ENCODE results near the gene PHF2. TPM values are rescaled to one million over a fixed set of nuclear protein-coding genes. Genes with fewer than 3 reads are reported as not detected.

PHF2 gene
- polyA plus RNA-seq, 3 donors: 34.8 to 43.0 (median 40.4) TPM

DNA sequence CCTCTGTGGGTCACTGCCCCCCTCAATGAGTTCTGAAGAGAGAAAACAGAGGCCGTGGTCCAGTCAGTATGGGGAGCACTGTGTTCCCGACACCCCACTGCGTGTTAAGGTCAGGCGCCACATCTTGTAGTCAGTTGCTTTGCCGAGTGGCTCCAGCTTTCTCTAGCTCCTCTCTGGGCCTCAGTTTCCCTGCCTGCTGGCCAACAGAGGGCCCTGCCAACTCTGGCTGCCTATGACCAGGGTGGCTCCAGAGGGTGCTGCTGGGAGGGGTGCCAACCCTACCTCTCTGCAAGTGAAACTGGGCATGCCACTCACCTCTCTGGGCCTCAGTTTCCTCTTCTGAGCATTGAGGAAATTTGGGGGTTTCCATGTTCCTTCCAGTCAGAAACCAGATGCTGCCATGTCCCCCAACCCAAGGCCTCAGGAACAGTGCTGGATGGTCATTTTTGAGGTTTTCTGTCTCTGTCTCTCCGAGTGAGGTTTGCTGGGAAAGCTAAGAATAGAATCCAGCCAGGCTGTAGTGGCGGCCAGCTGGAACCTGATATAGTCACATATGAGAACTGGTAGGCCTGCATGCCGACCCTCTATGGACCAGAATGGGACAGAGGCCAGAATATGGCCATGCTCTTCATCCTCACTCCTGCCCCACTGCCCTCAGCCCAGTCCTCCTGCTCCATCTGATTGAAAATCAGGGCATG, 132.1 kb downstream of the PHF2 start:
- DNase-seq (ENCODE audit: extremely low read depth in 1 of 11, low read depth in 9 of 11, low spot score in 4 of 11): no peak

DNA sequence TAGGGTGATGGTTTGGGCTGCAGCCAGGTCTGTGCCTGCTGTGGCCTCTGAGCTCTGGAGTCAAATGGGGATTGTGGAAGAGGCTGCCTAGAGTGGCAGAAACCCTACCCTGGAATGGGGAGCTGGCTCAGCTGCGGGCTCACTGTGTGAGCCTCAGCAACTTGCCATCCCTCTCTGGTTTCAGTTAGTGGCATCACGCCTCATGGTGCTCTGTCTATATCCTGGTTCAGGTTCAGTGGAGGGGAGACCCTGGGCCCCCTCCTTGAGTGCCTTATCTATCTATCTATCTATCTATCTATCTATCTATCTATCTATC, 132.6 kb downstream of the PHF2 start:
- no peak for DNase-seq (ENCODE audit: extremely low read depth in 1 of 11, low read depth in 9 of 11, low spot score in 4 of 11)

DNA sequence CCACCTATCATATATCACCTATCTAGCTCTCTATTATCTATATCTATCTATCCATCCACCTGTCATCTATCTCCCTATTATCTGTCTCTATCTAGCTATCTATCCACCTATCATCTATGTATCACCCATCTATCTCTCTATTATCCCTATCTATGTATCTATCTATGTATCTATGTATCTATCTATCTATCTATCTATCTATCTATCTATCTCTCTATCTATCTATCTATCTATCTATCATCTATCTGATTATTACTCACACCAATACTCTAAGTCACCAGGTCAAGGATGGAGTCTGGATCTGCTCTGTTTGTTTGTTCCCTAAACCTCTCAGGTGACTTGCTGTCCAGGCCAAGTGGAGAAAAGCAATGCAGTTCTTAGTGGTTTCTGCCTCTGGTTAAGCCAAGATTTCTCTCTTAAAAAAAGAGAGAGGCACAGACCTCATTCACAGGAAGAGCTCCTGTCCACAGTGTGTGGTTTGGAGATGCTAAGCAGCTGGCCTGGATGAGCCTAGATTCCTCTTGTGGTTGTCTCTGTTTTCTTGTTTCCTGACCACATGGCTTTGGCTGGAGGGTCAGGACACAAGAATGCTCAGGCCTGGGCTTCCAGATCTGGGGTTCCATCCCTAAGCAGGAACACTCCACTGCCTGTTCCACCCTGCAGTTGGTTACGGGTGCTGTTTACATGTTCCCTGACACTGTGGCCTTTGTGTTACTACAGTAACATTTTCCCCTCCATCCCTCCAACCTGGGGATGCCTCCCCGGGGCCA, 133.4 kb downstream of the PHF2 start:
- no peak for DNase-seq (ENCODE audit: extremely low read depth in 1 of 11, low read depth in 9 of 11, low spot score in 4 of 11)

DNA sequence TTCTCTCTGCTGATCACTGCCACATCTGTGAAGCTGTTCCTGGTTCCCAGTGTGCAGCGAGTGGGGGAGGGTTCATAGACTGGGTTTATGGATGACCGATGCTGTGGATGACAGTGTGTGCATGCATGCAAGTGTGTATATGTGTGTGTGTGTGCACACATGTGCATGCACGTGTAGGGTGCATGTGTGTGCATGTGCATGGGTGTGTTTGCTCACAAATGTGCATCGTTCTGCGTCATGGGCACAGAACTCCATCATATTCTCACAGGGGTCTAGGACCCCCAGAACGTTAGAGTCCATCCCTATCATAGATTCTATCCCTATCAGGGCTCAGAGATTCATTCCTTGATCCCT, 134.0 kb downstream of the PHF2 start:
- no peak for DNase-seq (ENCODE audit: extremely low read depth in 1 of 11, low read depth in 9 of 11, low spot score in 4 of 11)

DNA sequence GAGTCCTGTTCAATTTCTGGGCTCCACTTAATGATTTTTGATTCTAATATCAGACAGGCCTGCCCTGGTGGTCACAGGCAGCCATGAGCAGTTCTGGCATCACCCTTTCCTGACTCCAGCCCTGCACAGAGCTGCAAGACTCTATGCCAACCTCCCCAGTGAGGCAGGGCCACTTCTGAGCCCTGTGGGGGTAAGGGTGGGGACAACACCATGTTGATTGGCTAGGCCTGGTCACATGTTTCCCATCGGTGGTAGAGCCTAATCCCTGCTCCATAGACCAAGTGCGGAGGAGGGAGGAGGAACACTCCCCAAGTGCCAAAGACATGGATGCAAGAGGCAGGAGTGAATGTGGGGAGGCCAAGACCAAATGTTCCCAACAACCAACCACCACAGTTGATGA, 134.6 kb downstream of the PHF2 start:
- no peak for DNase-seq (ENCODE audit: extremely low read depth in 1 of 11, low read depth in 9 of 11, low spot score in 4 of 11)

DNA sequence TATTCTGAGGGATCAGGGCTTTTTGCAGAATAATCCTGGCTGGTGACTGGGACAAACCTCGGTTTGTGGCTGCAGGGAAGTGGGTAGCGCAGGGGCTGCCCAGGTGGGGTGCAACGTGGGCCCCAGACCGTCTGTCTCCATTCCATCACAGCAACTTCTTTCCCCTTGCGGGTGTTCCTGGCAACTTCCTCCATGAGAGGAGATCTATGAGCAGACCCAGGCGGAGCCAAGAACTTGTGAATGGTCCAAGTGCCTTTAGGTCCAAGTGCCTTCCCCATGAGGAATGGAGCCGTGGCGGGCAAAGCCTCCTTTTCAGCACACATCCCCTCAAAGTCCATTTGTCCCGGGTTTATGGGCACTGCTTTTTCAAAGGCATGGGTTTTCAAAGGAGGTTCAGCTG, 136.5 kb downstream of the PHF2 start:
- DNase-seq (ENCODE audit: extremely low read depth in 1 of 11, low read depth in 9 of 11, low spot score in 4 of 11): no peak

DNA sequence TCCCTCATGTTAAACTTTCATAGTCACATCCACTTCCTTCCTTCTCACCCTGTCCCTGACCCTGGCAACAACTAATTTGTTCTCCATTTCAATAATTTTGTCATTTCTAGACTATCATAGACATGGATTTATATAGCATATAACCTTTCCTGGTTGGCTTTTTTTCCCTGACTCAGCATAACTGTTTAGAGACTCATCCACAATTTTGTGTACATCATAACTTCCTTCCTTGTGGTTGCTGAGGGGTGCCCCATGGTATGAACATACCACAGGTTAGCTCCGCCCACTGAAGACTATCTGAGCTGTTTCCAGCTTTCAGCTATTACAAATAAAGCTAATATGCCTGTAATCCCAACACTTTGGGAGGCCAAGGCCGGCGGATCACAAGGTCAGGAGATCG, 137.3 kb downstream of the PHF2 start:
- no peak for DNase-seq (ENCODE audit: extremely low read depth in 1 of 11, low read depth in 9 of 11, low spot score in 4 of 11)

DNA sequence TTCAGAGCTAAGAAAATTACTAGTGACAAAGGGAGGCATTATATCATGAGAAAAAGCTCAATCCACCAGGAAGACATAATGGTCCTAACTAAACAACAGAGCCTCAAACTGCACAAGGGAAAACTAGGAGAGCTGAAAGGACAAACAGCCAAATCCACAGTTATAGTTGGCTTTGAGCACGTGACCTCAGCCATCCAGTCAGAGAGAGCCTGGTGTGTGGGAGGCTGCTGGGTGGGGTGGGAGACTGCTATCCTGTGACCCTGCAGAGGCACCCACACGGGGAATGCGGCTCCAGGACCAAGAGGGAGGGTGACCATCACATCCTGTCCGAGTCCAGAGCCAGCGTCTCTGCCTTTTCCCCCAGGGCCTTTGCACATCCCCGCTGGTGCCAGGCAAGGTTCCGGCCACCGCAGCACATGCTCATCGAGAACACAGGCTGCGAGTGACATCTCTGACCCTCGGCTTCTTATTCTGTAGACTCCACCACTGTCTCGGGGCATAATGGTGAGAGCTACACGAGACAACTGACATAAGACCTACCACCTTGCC, 145.1 kb downstream of the PHF2 start:
- no peak for DNase-seq (ENCODE audit: extremely low read depth in 1 of 11, low read depth in 9 of 11, low spot score in 4 of 11)

DNA sequence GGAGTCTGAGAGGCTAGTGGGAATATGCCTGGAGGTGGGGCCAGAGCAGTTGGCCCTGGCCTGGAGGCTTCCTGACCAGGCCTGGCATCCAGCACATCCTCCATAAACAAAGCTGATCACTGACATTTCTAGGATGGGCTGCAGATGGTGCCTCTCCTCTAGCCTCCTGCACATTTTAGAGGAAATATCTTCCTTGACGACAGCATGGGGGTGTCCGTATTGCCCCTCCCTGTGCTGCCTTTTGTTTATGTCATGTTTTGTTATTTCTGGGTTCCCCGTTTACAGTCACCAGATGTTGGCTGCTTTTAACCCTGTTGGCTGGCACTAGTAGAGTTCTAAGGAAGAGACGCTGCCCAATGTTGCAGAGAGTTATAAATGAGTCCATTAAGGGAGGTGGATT, 148.5 kb downstream of the PHF2 start:
- DNase-seq (ENCODE audit: extremely low read depth in 1 of 11, low read depth in 9 of 11, low spot score in 4 of 11): no peak

DNA sequence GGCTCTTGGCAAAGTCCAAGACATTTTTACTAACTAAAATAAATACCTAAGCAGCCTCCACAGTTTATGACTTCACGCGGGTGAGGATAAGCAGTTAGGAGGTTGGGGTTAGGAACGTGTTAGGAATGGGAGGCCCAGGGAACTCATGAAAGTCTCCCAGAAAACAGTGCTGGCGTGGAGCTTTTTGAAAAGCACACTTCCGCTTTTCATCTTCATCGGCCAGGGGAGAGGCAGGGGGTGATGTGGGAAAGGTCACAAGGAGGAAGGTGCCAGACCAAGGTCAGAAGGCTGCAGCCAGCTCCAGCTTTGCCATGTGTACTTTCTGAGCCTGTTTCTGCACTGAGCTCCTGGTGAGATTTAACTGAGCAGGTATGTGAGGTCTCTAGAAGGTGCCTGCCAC, 149.0 kb downstream of the PHF2 start:
- DNase-seq (ENCODE audit: extremely low read depth in 1 of 11, low read depth in 9 of 11, low spot score in 4 of 11): no peak

DNA sequence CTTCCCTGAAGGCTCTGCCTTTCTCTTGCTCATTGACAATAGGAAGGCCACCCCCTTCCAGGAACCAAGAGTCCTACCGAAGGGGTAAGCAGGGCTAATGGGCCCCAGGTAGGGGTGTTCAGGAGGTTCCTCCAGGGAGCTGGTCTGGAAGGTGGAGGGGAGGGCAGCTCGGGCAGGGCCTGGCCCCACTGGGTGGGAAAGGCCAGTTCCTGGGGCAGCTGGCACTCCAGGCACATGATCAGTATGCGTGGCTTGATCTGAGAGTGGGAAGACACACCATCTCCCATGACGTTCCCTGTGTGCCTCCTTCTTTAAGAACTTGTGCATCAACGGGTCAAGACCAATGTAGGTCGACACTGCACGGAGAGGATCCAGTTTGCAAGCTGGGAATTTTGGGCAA, 149.8 kb downstream of the PHF2 start:
- DNase-seq (ENCODE audit: extremely low read depth in 1 of 11, low read depth in 9 of 11, low spot score in 4 of 11): no peak

Other genes with a start within 250 kb of the PHF2 start
- 10 to 100 TPM; 73.8 to 83.0 (median 75.7) TPM for gene FAM120A, start 124.9 kb upstream of the PHF2 start, polyA plus RNA-seq (ENCODE audit: insufficient read length in 3 of 3)
- 10 to 100 TPM; 58.6 to 68.4 (median 61.6) TPM for gene FAM120AOS, start 123.0 kb upstream of the PHF2 start, polyA plus RNA-seq (ENCODE audit: insufficient read length in 3 of 3)

All from renal cortex interstitium (tissue), 11 donors.